Left renal pelvis (tissue), 4 donors: ENCODE measurements around the gene PITPNM3. TPM values are rescaled to one million over a fixed set of nuclear protein-coding genes. Genes with fewer than 3 reads are reported as not detected.

Source experiments
- DNase-seq, 4 donors: peaks; one replicate each; pipeline ENCODE4 v3.0.0-alpha.2; 2013; ENCODE audit warnings: low read depth in 4 of 4, low spot score in 3 of 4
- polyA plus RNA-seq, 4 donors: library from polyadenylated mRNA; unstranded; fragments of 120-200 nt; gene quantifications; one replicate each; pipeline ENCODE4 v1.2.1, GENCODE V29; 2013; ENCODE audit not compliant: insufficient read length in 4 of 4

Gene PITPNM3
- polyA plus RNA-seq, 4 donors, result 7.6 to 16.5 (median 9.4) TPM

GRCh38 chr17:6554342-6554741 is 2.0 kb downstream of the PITPNM3 start:
- DNase-seq, result no peak

GRCh38 chr17:6551869-6552531 is 4.4 kb downstream of the PITPNM3 start:
- no peak for DNase-seq

- no peak for DNase-seq
Measured at GRCh38 chr17:6551356-6551755, 5.0 kb downstream of the PITPNM3 start.

GRCh38 chr17:6549384-6550036 is 6.8 kb downstream of the PITPNM3 start:
- no peak for DNase-seq

GRCh38 chr17:6548578-6549330 is 7.6 kb downstream of the PITPNM3 start:
- no peak for DNase-seq

- no peak for DNase-seq
Measured at GRCh38 chr17:6548034-6548433, 8.3 kb downstream of the PITPNM3 start.

GRCh38 chr17:6547336-6547735 is 9.0 kb downstream of the PITPNM3 start:
- DNase-seq, result no peak

- no peak for DNase-seq
Measured at GRCh38 chr17:6546069-6546718, 10.2 kb downstream of the PITPNM3 start.

GRCh38 chr17:6545291-6545690 is 11.1 kb downstream of the PITPNM3 start:
- DNase-seq, result no peak

GRCh38 chr17:6544011-6544370 is 12.4 kb downstream of the PITPNM3 start:
- no peak for DNase-seq

- no peak for DNase-seq
Measured at GRCh38 chr17:6543079-6544010, 13.0 kb downstream of the PITPNM3 start.

GRCh38 chr17:6542577-6542976 is 13.8 kb downstream of the PITPNM3 start:
- DNase-seq, result no peak

GRCh38 chr17:6541886-6542285 is 14.5 kb downstream of the PITPNM3 start:
- no peak for DNase-seq

GRCh38 chr17:6539871-6540270 is 16.5 kb downstream of the PITPNM3 start:
- DNase-seq, result no peak

- DNase-seq, result no peak
Measured at GRCh38 chr17:6536566-6537065, 19.7 kb downstream of the PITPNM3 start.

GRCh38 chr17:6536053-6536452 is 20.3 kb downstream of the PITPNM3 start:
- DNase-seq, result no peak

- DNase-seq, result no peak
Measured at GRCh38 chr17:6534846-6535514, 21.4 kb downstream of the PITPNM3 start.

- DNase-seq, result no peak
Measured at GRCh38 chr17:6532441-6532885, 23.9 kb downstream of the PITPNM3 start.

GRCh38 chr17:6531575-6531974 is 24.8 kb downstream of the PITPNM3 start:
- DNase-seq, result no peak
